Lower leg skin (tissue), 4 donors: ENCODE measurements around the gene GPATCH4. TPM values are rescaled to one million over a fixed set of nuclear protein-coding genes. Genes with fewer than 3 reads are reported as not detected.

Experiments
- DNase-seq, 2 donors: peaks; one replicate each; pipeline ENCODE4 v3.0.0-alpha.2; 2019; ENCODE audit warnings: low spot score in 2 of 2
- H3K4me3 ChIP-seq: fragments of 200-600 bp; sonication (generic); 2 replicates; pipeline ENCODE4 v1.5.1; 2017; ENCODE audit warnings: mild to moderate bottlenecking, low read depth; ENCODE audit not compliant: poor library complexity, severe bottlenecking
- CTCF ChIP-seq, 3 donors: fragments of 450-650 bp; IDR thresholded peaks; one replicate each; pipeline ENCODE4 v1.5.1; 2016; ENCODE audit warnings: antibody characterized with exemption in 3 of 3, mild to moderate bottlenecking in 3 of 3, moderate library complexity in 2 of 3
- POLR2A ChIP-seq, 2 donors: fragments of 450-650 bp; IDR thresholded peaks; one replicate each; pipeline ENCODE4 v1.6.1; 2016 to 2017; ENCODE audit warnings: antibody characterized with exemption in 2 of 2, mild to moderate bottlenecking in 1 of 2, moderate library complexity in 1 of 2
- WGBS, 2 donors: methylation state at CpG; one replicate each; pipeline ENCODE4 v1.1.5; 2018; 5-methylcytosine and 5-hydroxymethylcytosine counted together
- intact Hi-C: fragments of 100-400 bp; cut with DNase I; formaldehyde crosslinking; loops from one replicate; pipeline ENCODE4 v1.15.0; 2023; ENCODE audit warnings: low total_unique reads
- total RNA-seq, 4 donors: library from RNA; depleted of rRNA; stranded (reverse); fragments of >200 nt; gene quantifications; one replicate each; pipeline ENCODE4 v1.1.0, GENCODE V29; 2016

Gene GPATCH4
- total RNA-seq, 4 donors from 2014 or later: 10.0 to 18.5 (median 13.9) TPM

- H3K4me3 ChIP-seq: no peak overlapping the region
- 22 to 25% methylated on average over 10 of the region's 10 CpGs for WGBS, 2 donors
- TF ChIP-seq POLR2A (IDR thresholded peaks at IDR 0.05) (no peak), CTCF (IDR thresholded peaks at IDR 0.05) (no peak)
- DNase-seq: no peak
- intact Hi-C loops: no loop called here
Observed at GRCh38 chr1:156602557-156602993, 1.3 kb upstream of the GPATCH4 start.

- intact Hi-C loops: no loop called here
- WGBS, 2 donors: 58 to 64% methylated on average over 12 of the region's 12 CpGs
- no peak for DNase-seq
- TF ChIP-seq POLR2A (IDR thresholded peaks at IDR 0.05): no peak
- TF ChIP-seq CTCF (IDR thresholded peaks at IDR 0.05): no peak
- peak overlapping the region; percentile 60 for H3K4me3 ChIP-seq
Observed at GRCh38 chr1:156601892-156602291, 613 bp upstream of the GPATCH4 start.

- TF ChIP-seq POLR2A (IDR thresholded peaks at IDR 0.05): no peak
- no peak for TF ChIP-seq CTCF (IDR thresholded peaks at IDR 0.05)
- DNase-seq: no peak
- peak overlapping the region; percentile 60 for H3K4me3 ChIP-seq
- WGBS, 2 donors: 3% methylated on average over 13 of the region's 13 CpGs
- intact Hi-C loops: no loop called here
Observed at GRCh38 chr1:156600733-156601121, 552 bp downstream of the GPATCH4 start.

GRCh38 chr1:156599811-156600210, 1.5 kb downstream of the GPATCH4 start:
- intact Hi-C loops: no loop called here
- 76 to 81% methylated on average over 3 of the region's 3 CpGs for WGBS, 2 donors

GRCh38 chr1:156598731-156599432, 2.4 kb downstream of the GPATCH4 start:
- no peak overlapping the region for H3K4me3 ChIP-seq
- intact Hi-C loops: no loop called here
- WGBS, 2 donors: 88 to 89% methylated on average over 4 of the region's 4 CpGs
- TF ChIP-seq CTCF (IDR thresholded peaks at IDR 0.05): no peak
- DNase-seq: no peak

More at GRCh38 chr1:156599811-156600210, 1.5 kb downstream of the GPATCH4 start:
- no peak for TF ChIP-seq CTCF (IDR thresholded peaks at IDR 0.05)
- no peak for TF ChIP-seq POLR2A (IDR thresholded peaks at IDR 0.05)
- H3K4me3 ChIP-seq: no peak overlapping the region
- DNase-seq: no peak

- DNase-seq: no peak
- 96% methylated on average over 5 of the region's 5 CpGs for WGBS, 2 donors
- TF ChIP-seq POLR2A (IDR thresholded peaks at IDR 0.05) (no peak), CTCF (IDR thresholded peaks at IDR 0.05) (no peak)
- intact Hi-C loops: no loop called here
- no peak overlapping the region for H3K4me3 ChIP-seq
Observed at GRCh38 chr1:156598125-156598524, 3.2 kb downstream of the GPATCH4 start.
